ENCODE measurements around the gene RAD1.

Gene RAD1

DNA sequence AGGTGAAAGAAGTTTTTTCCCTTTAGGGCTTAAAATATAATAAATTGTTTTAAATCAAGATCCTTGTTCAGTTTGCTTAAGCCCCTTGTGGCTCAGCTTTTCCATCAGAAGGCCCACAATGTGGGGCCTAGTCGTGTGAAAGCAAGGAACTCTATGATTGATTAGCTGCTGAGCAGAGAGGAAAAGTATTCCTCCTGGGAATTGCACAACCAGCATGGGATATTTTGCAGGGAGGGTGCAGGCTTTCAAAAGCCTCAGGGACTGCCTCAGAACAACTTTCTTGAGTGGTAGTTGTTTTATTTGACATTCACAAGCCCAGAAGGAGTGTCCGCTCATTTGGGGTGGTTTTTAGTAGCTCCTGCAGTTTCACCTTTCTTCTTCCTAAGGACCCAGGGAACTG is 56.5 kb downstream of the RAD1 start:
- no peaks in the 10 kb centered on the region for H3K9me3 Mint-ChIP-seq
- no peak overlapping the region for H3K4me3 Mint-ChIP-seq
- no peak overlapping the region for H3K27ac Mint-ChIP-seq

DNA sequence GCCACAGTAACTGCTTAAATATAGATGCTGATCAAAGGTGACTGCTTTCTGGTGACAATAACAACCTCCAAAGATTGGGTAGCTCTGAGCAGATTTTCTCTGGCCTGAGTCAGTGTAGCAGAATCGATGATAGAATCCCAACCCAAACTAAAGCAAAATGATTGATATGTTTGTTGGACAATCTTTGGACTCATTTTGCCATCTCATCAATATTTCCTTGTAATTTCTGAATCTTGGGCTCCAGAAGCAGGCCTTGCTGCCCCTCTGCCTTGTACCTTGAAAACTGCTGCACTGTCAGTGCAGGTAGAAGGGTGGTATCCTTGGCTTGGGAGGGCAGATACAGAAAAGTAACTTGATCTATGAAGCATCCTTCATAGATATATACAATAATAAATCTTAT is 57.4 kb downstream of the RAD1 start:
- Mint-ChIP-seq H3K27me3 (no peaks in the 10 kb centered on the region), H3K9me3 (no peaks in the 10 kb centered on the region), H3K4me1 (no peaks in the 10 kb centered on the region), H3K4me3 (no peak overlapping the region), H3K27ac (no peak overlapping the region), H3K36me3 (no peaks in the 10 kb centered on the region)

More for the DNA sequence above, 56.5 kb downstream of the RAD1 start:
- Mint-ChIP-seq H3K27me3 (no peaks in the 10 kb centered on the region), H3K36me3 (no peaks in the 10 kb centered on the region), H3K4me1 (no peaks in the 10 kb centered on the region)

- Mint-ChIP-seq H3K27ac (no peak overlapping the region), H3K9me3 (no peaks in the 10 kb centered on the region), H3K4me1 (no peaks in the 10 kb centered on the region), H3K27me3 (no peaks in the 10 kb centered on the region), H3K4me3 (no peak overlapping the region), H3K36me3 (no peaks in the 10 kb centered on the region)
These were observed 58.1 kb downstream of the RAD1 start for GRCh38 chr5:34857161-34857560.

Measured in activated naive CD4-positive, alpha-beta T cell treated with anti-CD3 and anti-CD28 coated beads, Interleukin-2, amount 50 U/mL, for 24 hours (primary cell).